Smooth muscle cell of the brain vasculature (primary cell): ENCODE data around the gene DAGLA.

ENCODE experiments used
- DNase-seq: peaks from one replicate; pipeline ENCODE4 v3.0.0-alpha.2; 2012; ENCODE audit warnings: low read depth, low spot score

The DAGLA gene

GRCh38 chr11:61762798-61763197 lies 82.6 kb downstream of the DAGLA start:
- DNase-seq: no peak

- no peak for DNase-seq
Observed at GRCh38 chr11:61763930-61764605, 83.9 kb downstream of the DAGLA start.

GRCh38 chr11:61764606-61765260 lies 84.5 kb downstream of the DAGLA start:
- no peak for DNase-seq

- no peak for DNase-seq
Observed at GRCh38 chr11:61765550-61766253, 85.5 kb downstream of the DAGLA start.

- DNase-seq: no peak
Observed at GRCh38 chr11:61766353-61766841, 86.2 kb downstream of the DAGLA start.

GRCh38 chr11:61768376-61769076 lies 88.3 kb downstream of the DAGLA start:
- no peak for DNase-seq

- no peak for DNase-seq
Observed at GRCh38 chr11:61769169-61769920, 89.2 kb downstream of the DAGLA start.

GRCh38 chr11:61769946-61770683 lies 89.9 kb downstream of the DAGLA start:
- no peak for DNase-seq

- DNase-seq: no peak
Observed at GRCh38 chr11:61771195-61771894, 91.2 kb downstream of the DAGLA start.

- no peak for DNase-seq
Observed at GRCh38 chr11:61771985-61772455, 91.8 kb downstream of the DAGLA start.

GRCh38 chr11:61773356-61773755 lies 93.2 kb downstream of the DAGLA start:
- no peak for DNase-seq

- no peak for DNase-seq
Observed at GRCh38 chr11:61773809-61774208, 93.6 kb downstream of the DAGLA start.

GRCh38 chr11:61774411-61774810 lies 94.2 kb downstream of the DAGLA start:
- no peak for DNase-seq

GRCh38 chr11:61775106-61775505 lies 94.9 kb downstream of the DAGLA start:
- no peak for DNase-seq

- DNase-seq: no peak
Observed at GRCh38 chr11:61775606-61776554, 95.7 kb downstream of the DAGLA start.

GRCh38 chr11:61776561-61777075 lies 96.4 kb downstream of the DAGLA start:
- DNase-seq: no peak

- no peak for DNase-seq
Observed at GRCh38 chr11:61777234-61778090, 97.3 kb downstream of the DAGLA start.
